Mononuclear cell (primary cell): Measurements from ENCODE around the gene MOBP. TPM values are rescaled to one million over a fixed set of nuclear protein-coding genes. Genes with fewer than 3 reads are reported as not detected.
"Not testable (repeated sequence)": the region's sequence is repeated elsewhere in the genome, so short reads cannot be mapped to it uniquely, and the experiment has no call there.

Source experiments
- H3K27me3 ChIP-seq: 2 replicates; pipeline ENCODE4 v1.6.0; 2011; ENCODE audit warnings: low read length, control low read depth; ENCODE audit not compliant: insufficient read depth
- H3K4me1 ChIP-seq: 2 replicates; pipeline ENCODE4 v1.5.1; 2011; ENCODE audit warnings: mild to moderate bottlenecking, low read length, control low read depth; ENCODE audit not compliant: insufficient read depth
- H3K4me3 ChIP-seq: 2 replicates; pipeline ENCODE4 v1.5.1; 2011; ENCODE audit warnings: mild to moderate bottlenecking, low read length, moderate library complexity
- H3K9me3 ChIP-seq: 2 replicates; pipeline ENCODE4 v1.5.1; 2011; ENCODE audit warnings: low read depth, mild to moderate bottlenecking, control low read depth, low read length
- total RNA-seq: library from RNA; depleted of rRNA; stranded (reverse); fragments of >200 nt; gene quantifications from one replicate; pipeline ENCODE4 v1.2.3, GENCODE V29; 2012

The MOBP gene
- total RNA-seq, 1 donor, result 0.10 TPM

GRCh38 chr3:39440316-39440715 is 27.2 kb upstream of the MOBP start:
- Histone ChIP-seq H3K4me1 (no peaks in the 10 kb centered on the region), H3K27me3 (no peaks in the 10 kb centered on the region), H3K4me3 (no peak overlapping the region), H3K9me3 (no peaks in the 10 kb centered on the region)

- Histone ChIP-seq H3K4me3 (no peak overlapping the region), H3K27me3 (no peaks in the 10 kb centered on the region), H3K4me1 (no peaks in the 10 kb centered on the region), H3K9me3 (no peaks in the 10 kb centered on the region)
These were observed 23.9 kb upstream of the MOBP start for GRCh38 chr3:39443530-39443929.

GRCh38 chr3:39445927-39446326 is 21.6 kb upstream of the MOBP start:
- Histone ChIP-seq H3K4me1 (no peaks in the 10 kb centered on the region), H3K27me3 (no peaks in the 10 kb centered on the region), H3K4me3 (no peak overlapping the region), H3K9me3 (no peaks in the 10 kb centered on the region)

- Histone ChIP-seq H3K27me3 (no peaks in the 10 kb centered on the region), H3K9me3 (no peaks in the 10 kb centered on the region), H3K4me1 (no peaks in the 10 kb centered on the region), H3K4me3 (no peak overlapping the region)
These were observed 21.0 kb upstream of the MOBP start for GRCh38 chr3:39446444-39446843.

GRCh38 chr3:39447637-39448483 is 19.6 kb upstream of the MOBP start:
- H3K4me1 ChIP-seq, result no peaks in the 10 kb centered on the region
- H3K4me3 ChIP-seq, result no peak overlapping the region
- H3K9me3 ChIP-seq, result no peaks in the 10 kb centered on the region
- H3K27me3 ChIP-seq, result no peaks in the 10 kb centered on the region

GRCh38 chr3:39448506-39449233 is 18.8 kb upstream of the MOBP start:
- Histone ChIP-seq H3K9me3 (no peaks in the 10 kb centered on the region), H3K4me3 (no peak overlapping the region), H3K4me1 (no peaks in the 10 kb centered on the region), H3K27me3 (no peaks in the 10 kb centered on the region)

- Histone ChIP-seq H3K4me3 (no peak overlapping the region), H3K9me3 (no peaks in the 10 kb centered on the region), H3K27me3 (no peaks in the 10 kb centered on the region), H3K4me1 (no peaks in the 10 kb centered on the region)
These were observed 17.7 kb upstream of the MOBP start for GRCh38 chr3:39449796-39450195.

- no peak overlapping the region for H3K4me3 ChIP-seq
- no peaks in the 10 kb centered on the region for H3K4me1 ChIP-seq
- no peaks in the 10 kb centered on the region for H3K27me3 ChIP-seq
- H3K9me3 ChIP-seq, result no peaks in the 10 kb centered on the region
These were observed 14.3 kb upstream of the MOBP start for GRCh38 chr3:39453134-39453533.

GRCh38 chr3:39453872-39454271 is 13.6 kb upstream of the MOBP start:
- not testable (repeated sequence) for H3K4me1 ChIP-seq, H3K27me3 ChIP-seq, H3K9me3 ChIP-seq, H3K4me3 ChIP-seq

GRCh38 chr3:39454591-39455217 is 12.8 kb upstream of the MOBP start:
- Histone ChIP-seq H3K27me3 (no peaks in the 10 kb centered on the region), H3K9me3 (no peaks in the 10 kb centered on the region), H3K4me3 (no peak overlapping the region), H3K4me1 (no peaks in the 10 kb centered on the region)

GRCh38 chr3:39456159-39456558 is 11.3 kb upstream of the MOBP start:
- H3K27me3 ChIP-seq, result no peaks in the 10 kb centered on the region
- H3K4me1 ChIP-seq, result no peaks in the 10 kb centered on the region
- H3K9me3 ChIP-seq, result no peaks in the 10 kb centered on the region
- H3K4me3 ChIP-seq, result no peak overlapping the region

GRCh38 chr3:39457361-39457760 is 10.1 kb upstream of the MOBP start:
- H3K27me3 ChIP-seq, result no peaks in the 10 kb centered on the region
- H3K9me3 ChIP-seq, result no peaks in the 10 kb centered on the region
- H3K4me1 ChIP-seq, result no peaks in the 10 kb centered on the region

GRCh38 chr3:39458579-39458978 is 8.9 kb upstream of the MOBP start:
- H3K4me3 ChIP-seq, H3K4me1 ChIP-seq, H3K9me3 ChIP-seq, H3K27me3 ChIP-seq: not testable (repeated sequence)

More at GRCh38 chr3:39457361-39457760, 10.1 kb upstream of the MOBP start:
- H3K4me3 ChIP-seq, result no peak overlapping the region

- H3K4me1 ChIP-seq, result no peaks in the 10 kb centered on the region
- H3K4me3 ChIP-seq, result no peak overlapping the region
- H3K9me3 ChIP-seq, result no peaks in the 10 kb centered on the region
- H3K27me3 ChIP-seq, result no peaks in the 10 kb centered on the region
These were observed 6.8 kb upstream of the MOBP start for GRCh38 chr3:39460677-39461076.

- H3K4me1 ChIP-seq, result no peaks in the 10 kb centered on the region
- H3K27me3 ChIP-seq, result no peaks in the 10 kb centered on the region
- H3K9me3 ChIP-seq, result no peaks in the 10 kb centered on the region
- H3K4me3 ChIP-seq, result no peak overlapping the region
These were observed 4.2 kb upstream of the MOBP start for GRCh38 chr3:39463269-39463668.
